HepG2 (cell line): ENCODE data around the gene PPAN. TPM values are rescaled to one million over a fixed set of nuclear protein-coding genes. Genes with fewer than 3 reads are reported as not detected.

Experiments
- ARID4A ChIP-seq: sonication (generic); formaldehyde crosslinking; IDR thresholded peaks from 2 replicates; pipeline ENCODE4 v1.5.0; 2020; ENCODE audit warnings: mild to moderate bottlenecking, missing genetic modification reagents, borderline replicate concordance
- CBX1 ChIP-seq: IDR thresholded peaks from one replicate; pipeline ENCODE4 v1.6.1; 2016; ENCODE audit warnings: antibody characterized with exemption, low read depth
- ELF3 ChIP-seq: IDR thresholded peaks from 2 replicates; pipeline ENCODE4 v1.6.1; 2016; ENCODE audit warnings: missing genetic modification reagents, missing compliant biosample characterization
- FOXO4 ChIP-seq: sonication (generic); formaldehyde crosslinking; conservative IDR thresholded peaks from 2 replicates; pipeline ENCODE4 v1.8.1; 2023; ENCODE audit warnings: missing genetic modification reagents
- GABPB1 ChIP-seq: IDR thresholded peaks from 2 replicates; pipeline ENCODE4 v1.6.1; 2016; ENCODE audit warnings: mild to moderate bottlenecking, missing genetic modification reagents, moderate library complexity, missing compliant biosample characterization
- HNRNPK ChIP-seq: fragments of 200-400 bp; formaldehyde crosslinking; IDR thresholded peaks from 2 replicates; pipeline ENCODE4 v1.6.1; 2018; ENCODE audit warnings: low read length, low read depth, moderate library complexity, mild to moderate bottlenecking; ENCODE audit not compliant: poor library complexity, severe bottlenecking
- HOMEZ ChIP-seq: IDR thresholded peaks from 2 replicates; pipeline ENCODE4 v1.6.1; 2016; ENCODE audit warnings: low read depth
- HOXD1 ChIP-seq: sonication (generic); formaldehyde crosslinking; IDR thresholded peaks from 2 replicates; pipeline ENCODE4 v1.5.0; 2020; ENCODE audit warnings: missing genetic modification reagents
- MTF2 ChIP-seq: sonication (generic); formaldehyde crosslinking; IDR thresholded peaks from 2 replicates; pipeline ENCODE4 v1.5.0; 2020; ENCODE audit warnings: missing genetic modification reagents, borderline replicate concordance
- PATZ1 ChIP-seq: sonication (generic); formaldehyde crosslinking; IDR thresholded peaks from 2 replicates; pipeline ENCODE4 v1.4.0; 2020; ENCODE audit warnings: missing genetic modification reagents
- POLR2G ChIP-seq: fragments of 200-400 bp; formaldehyde crosslinking; IDR thresholded peaks from 2 replicates; pipeline ENCODE4 v1.6.1; 2018; ENCODE audit warnings: mild to moderate bottlenecking, low read depth, low read length, moderate library complexity
- RNF2 ChIP-seq: fragments of 450-650 bp; conservative IDR thresholded peaks from 2 replicates; pipeline ENCODE4 v1.6.1; 2016; ENCODE audit warnings: low read depth
- RXRB ChIP-seq: IDR thresholded peaks from 2 replicates; pipeline ENCODE4 v1.6.1; 2016; ENCODE audit warnings: borderline replicate concordance, missing genetic modification reagents, missing compliant biosample characterization
- WIZ ChIP-seq: sonication (generic); formaldehyde crosslinking; IDR thresholded peaks from 2 replicates; pipeline ENCODE4 v1.5.1; 2020; ENCODE audit warnings: mild to moderate bottlenecking, missing genetic modification reagents
- ZFAT ChIP-seq: sonication (generic); formaldehyde crosslinking; conservative IDR thresholded peaks from 2 replicates; pipeline ENCODE4 v1.8.1; 2023; ENCODE audit warnings: missing genetic modification reagents, inconsistent platforms
- ZNF10 ChIP-seq: sonication (generic); formaldehyde crosslinking; IDR thresholded peaks from 2 replicates; pipeline ENCODE4 v1.4.0; 2020; ENCODE audit warnings: mild to moderate bottlenecking, low read depth, missing genetic modification reagents, borderline replicate concordance
- ZNF576 ChIP-seq: sonication (generic); formaldehyde crosslinking; IDR thresholded peaks from 2 replicates; pipeline ENCODE4 v1.4.0; 2020; ENCODE audit warnings: mild to moderate bottlenecking, missing genetic modification reagents
- ZNF709 ChIP-seq: sonication (generic); formaldehyde crosslinking; IDR thresholded peaks from 2 replicates; pipeline ENCODE4 v1.5.0; 2020; ENCODE audit warnings: mild to moderate bottlenecking, missing genetic modification reagents
- ZNF879 ChIP-seq: sonication (generic); formaldehyde crosslinking; IDR thresholded peaks from 2 replicates; pipeline ENCODE4 v1.8.1; 2023; ENCODE audit warnings: missing genetic modification reagents
- polyA plus RNA-seq, 8 experiments: library from polyadenylated mRNA; depleted of rRNA in 3 of 8; stranded (reverse) in 7 of 8; unstranded in 1 of 8; fragments of >200 nt; fragmentation: Illumina TruSeq in 4 of 8; extraction: Trizol in 4 of 8; gene quantifications; 2 replicates each; pipeline versions ENCODE4 v1.2.1 to v1.2.3, GENCODE V29; 2011 to 2016; ENCODE audit warnings: low read depth in 4 of 8, missing spikeins in 1 of 8, mixed read lengths in 1 of 8; ENCODE audit not compliant: insufficient read depth in 1 of 8
- total RNA-seq, 5 experiments: library from RNA; depleted of rRNA; stranded (reverse); fragments of >200 nt; fragmentation: Illumina TruSeq; extraction: Trizol; gene quantifications; 2 replicates each; pipeline ENCODE4 v1.2.3, GENCODE V29; 2016; ENCODE audit warnings: low read depth in 1 of 5

PPAN gene
- total and polyA plus RNA-seq, 2 of the 13 experiments (the other 11 are each of a cell fraction or from before 2014, with no cell fraction given), result 36.2 to 41.9 TPM

GRCh38 chr19:10085641-10086590 is 20.2 kb upstream of the PPAN start, which contains the start of gene SHFL (continued):
- peak; percentile 68 for TF ChIP-seq HNRNPK
- no peak for TF ChIP-seq MTF2 (CRISPR knock-in tag)
- peak; percentile 69; the same call in 1 of the 2 replicates for TF ChIP-seq POLR2G
- peak; percentile 73; the same call in 1 of the 2 replicates for TF ChIP-seq ARID4A (CRISPR knock-in tag)
- no peak for TF ChIP-seq ZNF576 (CRISPR knock-in tag)
- no peak for TF ChIP-seq WIZ (CRISPR knock-in tag)
- 0 out of 2 replicates have a peak, but pooled peaks have one; percentile 2 for TF ChIP-seq ELF3 (CRISPR knock-in tag)
- no peak for TF ChIP-seq RNF2
- no peak for TF ChIP-seq RXRB (CRISPR knock-in tag)
- peak; percentile 53; the same call in 1 of the 2 replicates for TF ChIP-seq GABPB1
- no peak for TF ChIP-seq ZNF879 (CRISPR knock-in tag)
- peak; percentile 78 for TF ChIP-seq CBX1
- peak; percentile 47 for TF ChIP-seq PATZ1 (CRISPR knock-in tag)
- TF ChIP-seq ZNF709 (CRISPR knock-in tag), result peak; percentile 68; the same call in 1 of the 2 replicates
- TF ChIP-seq HOMEZ (CRISPR knock-in tag), result no peak
- TF ChIP-seq HOXD1 (CRISPR knock-in tag), result 0 out of 2 replicates have a peak, but pooled peaks have one; percentile 13
- no peak for TF ChIP-seq FOXO4
- no peak for TF ChIP-seq ZNF10 (CRISPR knock-in tag)
- no peak for TF ChIP-seq ZFAT (CRISPR knock-in tag)
